PC-3 (cell line): Measurements from ENCODE around the gene HOXB2. TPM values are rescaled to one million over a fixed set of nuclear protein-coding genes. Genes with fewer than 3 reads are reported as not detected.

ENCODE experiments used
- ATAC-seq: fragments of 200-7000 bp; cut with Tn5 transposase; 2 replicates; pipeline ENCODE4 v1.9.1; 2020; ENCODE audit warnings: mild to moderate bottlenecking, moderate library complexity
- BruUV-seq: library from RNA; stranded (reverse); fragments of 400-500 nt; replicated peaks from 2 replicates; lab custom pipeline; 2021; lab: Mats Ljungman, UMichigan
- CTCF ChIA-PET: fragments of 300-600 bp; sonication (Branson Sonifier 250); formaldehyde crosslinking; loops from one replicate; lab custom pipeline; 2022; ENCODE audit warnings: antibody characterized with exemption; lab: Charles Lee
- POLR2A ChIA-PET: fragments of 300-600 bp; sonication (Branson Sonifier 250); formaldehyde crosslinking; loops from one replicate; lab custom pipeline; 2022; ENCODE audit warnings: antibody characterized with exemption; ENCODE audit not compliant: unreplicated experiment; lab: Charles Lee
- DNase-seq: peaks from one replicate; pipeline ENCODE4 v3.0.0-alpha.2; 2015
- H2AFZ ChIP-seq: fragments of 300-600 bp; sonication (generic); 2 replicates; pipeline ENCODE4 v1.6.0; 2016; ENCODE audit warnings: antibody characterized with exemption, low read length
- H3F3A ChIP-seq: fragments of 300-600 bp; sonication (generic); one replicate; pipeline ENCODE4 v1.6.0; 2017; ENCODE audit warnings: antibody characterized with exemption, low read length, control low read depth, mild to moderate bottlenecking; ENCODE audit not compliant: unreplicated experiment
- H3K27ac ChIP-seq: fragments of 300-600 bp; sonication (generic); 2 replicates; pipeline ENCODE4 v1.5.1; 2016; ENCODE audit warnings: mild to moderate bottlenecking, low read length
- H3K27me3 ChIP-seq: fragments of 300-600 bp; sonication (generic); 2 replicates; pipeline ENCODE4 v1.6.1; 2016; ENCODE audit warnings: low read length, mixed read lengths
- H3K36me3 ChIP-seq: fragments of 300-600 bp; sonication (generic); 2 replicates; pipeline ENCODE4 v1.6.1; 2016; ENCODE audit warnings: low read depth, mixed run types, low read length, mixed read lengths
- H3K4me1 ChIP-seq: fragments of 300-600 bp; sonication (generic); 2 replicates; pipeline ENCODE4 v1.5.1; 2016; ENCODE audit warnings: low read length; ENCODE audit not compliant: insufficient read depth
- H3K4me2 ChIP-seq: fragments of 300-600 bp; sonication (generic); 2 replicates; pipeline ENCODE4 v1.6.0; 2016; ENCODE audit warnings: low read length
- H3K4me3 ChIP-seq: fragments of 300-600 bp; sonication (generic); 2 replicates; pipeline ENCODE4 v1.5.1; 2016; ENCODE audit warnings: mild to moderate bottlenecking, low read length, mixed read lengths
- H3K79me2 ChIP-seq: fragments of 300-600 bp; sonication (generic); 2 replicates; pipeline ENCODE4 v1.6.1; 2017; ENCODE audit warnings: low read length, mixed read lengths
- H3K9ac ChIP-seq: fragments of 300-600 bp; sonication (generic); 2 replicates; pipeline ENCODE4 v1.6.0; 2016; ENCODE audit warnings: mild to moderate bottlenecking, low read length
- H3K9me2 ChIP-seq: fragments of 300-600 bp; sonication (generic); replicated peaks from 2 replicates; pipeline ENCODE4 v1.6.1; 2016; ENCODE audit warnings: mixed run types, low read length, mixed read lengths
- H3K9me3 ChIP-seq: fragments of 300-600 bp; sonication (generic); 2 replicates; pipeline ENCODE4 v1.6.1; 2016; ENCODE audit warnings: low read length, mixed read lengths
- H4K20me1 ChIP-seq: fragments of 300-600 bp; sonication (generic); 2 replicates; pipeline ENCODE4 v1.6.1; 2016; ENCODE audit warnings: low read length, mixed read lengths
- CTCF ChIP-seq: fragments of 300-600 bp; sonication (generic); conservative IDR thresholded peaks from 2 replicates; pipeline ENCODE4 v1.5.1; 2017; ENCODE audit warnings: antibody characterized with exemption, low read depth, mild to moderate bottlenecking, low read length
- EZH2 ChIP-seq: fragments of 300-600 bp; sonication (generic); IDR thresholded peaks from one replicate; pipeline ENCODE4 v1.6.1; 2017; ENCODE audit warnings: antibody characterized with exemption, mild to moderate bottlenecking, low read length; ENCODE audit not compliant: unreplicated experiment
- EZH2phosphoT487 ChIP-seq: fragments of 300-600 bp; sonication (generic); IDR thresholded peaks from 2 replicates; pipeline ENCODE4 v1.6.1; 2018; ENCODE audit warnings: mild to moderate bottlenecking, antibody characterized with exemption, low read length, borderline replicate concordance
- intact Hi-C: fragments of 100-400 bp; cut with micrococcal nuclease; formaldehyde crosslinking; loops from 2 replicates; pipeline ENCODE4 v1.9.0; 2023
- total RNA-seq: library from RNA; depleted of rRNA; stranded (reverse); fragments of >200 nt; gene quantifications from 2 replicates; pipeline ENCODE4 v1.2.3, GENCODE V29; 2014

The HOXB2 gene
- total RNA-seq, 1 experiment from 2014 or later = 1.1 TPM

- Histone ChIP-seq H3K4me3 (peak overlapping the region; percentile 66), H3K9me3 (no peaks in the 10 kb centered on the region), H4K20me1 (no peaks in the 10 kb centered on the region), H3K4me1 (peaks cover 20% of the 10 kb centered on the region), H3K9me2 (no peaks in the 10 kb centered on the region), H3F3A (no peaks in the 10 kb centered on the region), H3K9ac (peak overlapping the region; percentile 23), H3K27ac (no peak overlapping the region), H3K79me2 (no peaks in the 10 kb centered on the region), H3K4me2 (peak overlapping the region; percentile 86), H3K36me3 (no peaks in the 10 kb centered on the region), H2AFZ (peak overlapping the region; percentile 64), H3K27me3 (no peaks in the 10 kb centered on the region)
- POLR2A ChIA-PET = no interaction called here
- CTCF ChIA-PET = interaction anchor here (0.5 kb wide), 1 partner anchor 11 kb away, joined by 3 read pairs; no protein-coding TSS in a partner anchor
- no TSS peak for BruUV-seq
- ATAC-seq (peak; percentile 58), DNase-seq (peak; percentile 42)
- TF ChIP-seq EZH2phosphoT487 = no peak
- TF ChIP-seq CTCF = no peak
- no peak for TF ChIP-seq EZH2
- intact Hi-C loops = no loop called here
Observed at GRCh38 chr17:48577330-48577945, 32.5 kb upstream of the HOXB2 start.

GRCh38 chr17:48576479-48577309 lies 31.8 kb upstream of the HOXB2 start:
- Histone ChIP-seq H4K20me1 (no peaks in the 10 kb centered on the region), H2AFZ (peak overlapping the region; percentile 64), H3K36me3 (no peaks in the 10 kb centered on the region), H3K9me3 (no peaks in the 10 kb centered on the region), H3K9ac (peak overlapping the region; percentile 23), H3K27me3 (no peaks in the 10 kb centered on the region), H3K4me2 (peak overlapping the region; percentile 86), H3K79me2 (no peaks in the 10 kb centered on the region), H3K4me3 (peak overlapping the region; percentile 66), H3F3A (no peaks in the 10 kb centered on the region), H3K27ac (no peak overlapping the region), H3K4me1 (peaks cover 20% of the 10 kb centered on the region), H3K9me2 (no peaks in the 10 kb centered on the region)
- ChIA-PET CTCF (interaction anchor here (0.5 to 0.6 kb wide), 2 partner anchors 10 to 337 kb away, joined by 3 to 5 read pairs; no protein-coding TSS in a partner anchor), POLR2A (interaction anchor here (0.6 kb wide), 1 partner anchor 104 kb away, joined by 3 read pairs; no protein-coding TSS in a partner anchor)
- TF ChIP-seq CTCF (no peak), EZH2phosphoT487 (no peak), EZH2 (no peak)
- DNase-seq = peak; percentile 60
- no TSS peak for BruUV-seq
- intact Hi-C loops = no loop called here
- ATAC-seq = peak; percentile 71
